Nephron (organoid): ENCODE measurements around the gene NCKAP5L.

ENCODE experiments used
- H3K27ac Mint-ChIP-seq, 3 experiments: 2 replicates each; pipeline ENCODE4 v1.8.0; 2020; ENCODE audit warnings: mixed read lengths in 3 of 3, mild to moderate bottlenecking in 2 of 3, moderate library complexity in 1 of 3
- H3K27me3 Mint-ChIP-seq: 2 replicates; pipeline ENCODE4 v1.8.0; 2021; ENCODE audit warnings: low read depth, mild to moderate bottlenecking, moderate library complexity, mixed read lengths
- H3K36me3 Mint-ChIP-seq: 2 replicates; pipeline ENCODE4 v1.8.0; 2020; ENCODE audit warnings: low read depth, mixed read lengths
- H3K4me1 Mint-ChIP-seq: 2 replicates; pipeline ENCODE4 v1.8.0; 2020; ENCODE audit warnings: mixed read lengths
- H3K4me3 Mint-ChIP-seq, 3 experiments: 2 replicates each; pipeline ENCODE4 v1.8.0; 2020; ENCODE audit warnings: mild to moderate bottlenecking in 3 of 3, mixed read lengths in 3 of 3, moderate library complexity in 2 of 3
- H3K9me3 Mint-ChIP-seq: 2 replicates; pipeline ENCODE4 v1.8.0; 2020; ENCODE audit warnings: mixed read lengths
- CTCF ChIP-seq, 3 experiments: fragments of 200-600 bp; sonication (generic); IDR thresholded peaks; one replicate each; pipeline ENCODE4 v1.5.0; 2021; ENCODE audit warnings: antibody characterized with exemption in 3 of 3; ENCODE audit not compliant: unreplicated experiment in 3 of 3

NCKAP5L gene

DNA sequence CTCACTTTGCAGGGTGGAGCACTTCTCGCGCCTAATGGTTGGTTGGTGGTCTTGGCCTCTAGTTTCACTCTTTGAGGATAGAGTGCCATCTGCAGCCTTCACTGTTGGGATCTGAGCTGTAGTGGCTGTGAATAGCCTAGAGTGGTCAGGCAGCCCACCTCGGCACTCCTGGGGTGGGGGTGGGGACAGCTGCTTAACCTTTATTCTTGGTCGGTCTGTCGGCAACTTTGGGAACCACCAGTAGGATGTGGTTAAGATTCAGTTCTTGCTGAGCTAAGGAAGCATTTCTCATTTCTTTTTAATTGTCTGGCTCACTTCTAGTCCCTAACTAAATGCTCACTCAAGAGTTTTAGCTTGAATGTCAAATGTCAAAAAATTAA is 65.8 kb downstream of the NCKAP5L start:
- TF ChIP-seq CTCF (IDR thresholded peaks at IDR 0.05; ENCODE audit: unreplicated experiment in 3 of 3): no peak
- Mint-ChIP-seq H3K4me3 (no peak overlapping the region), H3K9me3 (no peaks in the 10 kb centered on the region), H3K27me3 (no peaks in the 10 kb centered on the region), H3K27ac (no peak overlapping the region), H3K36me3 (peaks cover 59% of the 10 kb centered on the region), H3K4me1 (no peaks in the 10 kb centered on the region)

DNA sequence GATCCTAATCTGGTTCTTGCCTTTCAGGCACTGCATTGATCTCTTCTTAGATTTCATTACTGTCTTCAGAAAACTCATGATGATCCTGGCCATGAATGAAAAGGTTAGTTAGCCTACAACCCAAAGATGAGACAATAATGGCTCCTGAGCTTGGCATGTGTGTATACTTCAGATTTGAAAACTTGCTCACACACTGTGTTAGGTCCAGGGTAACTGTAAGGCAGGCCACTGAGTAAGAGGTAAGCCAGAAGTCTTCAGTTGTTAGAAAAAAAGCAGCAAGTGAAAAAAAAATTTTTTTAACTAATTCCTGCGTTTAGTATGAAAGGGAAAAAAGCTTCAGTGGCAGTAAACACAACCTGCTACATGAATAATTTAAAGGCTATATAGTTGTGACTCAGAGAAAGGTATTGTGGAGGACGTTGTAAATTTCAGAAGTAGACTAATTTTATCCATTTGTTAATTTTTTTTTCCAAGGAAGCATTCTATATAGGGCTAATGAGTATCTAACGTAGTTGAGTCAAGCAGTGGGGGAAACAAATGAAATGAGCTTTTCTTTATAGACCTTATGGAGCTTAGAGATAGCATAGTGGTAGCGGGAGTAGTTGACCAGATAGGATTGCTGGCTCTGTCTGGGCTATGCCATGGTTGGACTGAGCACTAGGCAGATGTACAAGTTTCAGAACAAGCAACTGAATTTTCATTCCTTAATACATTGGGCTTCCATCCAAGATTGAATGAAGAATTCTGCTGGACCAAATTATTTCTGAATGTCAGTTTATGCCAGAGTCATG is 66.3 kb downstream of the NCKAP5L start:
- TF ChIP-seq CTCF (IDR thresholded peaks at IDR 0.05; ENCODE audit: unreplicated experiment in 3 of 3): no peak
- H3K4me3 Mint-ChIP-seq: no peak overlapping the region
- H3K4me1 Mint-ChIP-seq: no peaks in the 10 kb centered on the region
- H3K36me3 Mint-ChIP-seq: peaks cover 65% of the 10 kb centered on the region
- no peaks in the 10 kb centered on the region for H3K27me3 Mint-ChIP-seq
- H3K9me3 Mint-ChIP-seq: no peaks in the 10 kb centered on the region
- H3K27ac Mint-ChIP-seq: no peak overlapping the region

- H3K27me3 Mint-ChIP-seq: no peaks in the 10 kb centered on the region
- H3K4me3 Mint-ChIP-seq: no peak overlapping the region
- peak overlapping the region in 1 of 3 experiments; percentile 2 for H3K27ac Mint-ChIP-seq
Measured at GRCh38 chr12:49750996-49751393, 77.2 kb downstream of the NCKAP5L start.

DNA sequence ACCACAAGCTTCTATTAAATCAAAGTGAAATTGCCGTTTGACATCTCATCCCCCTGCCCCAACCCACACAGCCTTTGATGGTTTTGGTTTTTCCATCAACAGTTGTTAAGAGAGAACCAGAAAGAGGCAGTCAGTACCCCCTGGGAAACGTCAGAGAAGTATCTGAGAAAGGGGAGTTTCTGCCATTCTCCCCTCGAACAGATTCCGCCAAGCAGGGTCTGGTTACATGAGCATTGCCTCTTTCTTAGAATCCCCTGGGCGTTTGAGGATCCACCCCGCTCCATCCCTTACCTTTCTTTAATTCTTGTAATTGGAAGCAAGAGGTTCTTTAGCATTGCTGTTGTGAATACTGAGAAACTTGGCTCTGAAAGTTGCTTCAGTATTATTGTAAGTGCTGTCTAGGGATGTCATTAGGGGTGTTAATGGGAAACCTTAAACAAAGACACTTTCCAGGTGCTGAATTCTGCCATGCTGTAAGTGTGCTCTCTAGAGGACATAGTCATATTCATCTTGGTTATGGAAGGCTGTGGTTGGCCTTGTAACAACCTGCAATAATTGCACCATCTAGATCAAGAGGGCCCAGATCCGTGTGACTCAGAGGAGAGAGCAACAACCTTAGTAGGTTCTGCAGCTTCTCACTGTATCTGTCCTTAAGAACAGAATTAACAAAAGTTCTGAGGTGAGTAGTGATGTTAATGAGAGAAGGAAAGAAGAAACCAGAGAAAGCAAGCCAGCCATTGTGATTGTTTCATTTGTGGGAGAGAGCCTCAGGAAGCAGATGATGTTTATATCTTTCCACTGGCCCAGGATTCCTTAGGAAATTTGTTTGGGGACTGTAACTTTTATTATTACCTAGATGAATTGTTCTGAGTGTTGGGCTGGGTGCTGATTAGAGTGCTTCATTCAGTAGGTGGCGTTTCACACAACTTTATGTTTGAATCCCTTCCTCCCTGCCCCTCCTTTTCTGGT is 77.9 kb downstream of the NCKAP5L start:
- no peak for TF ChIP-seq CTCF (IDR thresholded peaks at IDR 0.05; ENCODE audit: unreplicated experiment in 3 of 3)
- Mint-ChIP-seq H3K27ac (peak overlapping the region in 2 of 3 experiments; percentile 18 to 52), H3K9me3 (no peaks in the 10 kb centered on the region), H3K36me3 (peaks cover 38% of the 10 kb centered on the region), H3K27me3 (no peaks in the 10 kb centered on the region), H3K4me3 (no peak overlapping the region), H3K4me1 (peaks cover 24% of the 10 kb centered on the region)

More at GRCh38 chr12:49750996-49751393, 77.2 kb downstream of the NCKAP5L start:
- Mint-ChIP-seq H3K36me3 (peaks cover 44% of the 10 kb centered on the region), H3K4me1 (peaks cover 24% of the 10 kb centered on the region), H3K9me3 (no peaks in the 10 kb centered on the region)
- TF ChIP-seq CTCF (IDR thresholded peaks at IDR 0.05; ENCODE audit: unreplicated experiment in 3 of 3): no peak

GRCh38 chr12:49748800-49749199 is 79.4 kb downstream of the NCKAP5L start:
- Mint-ChIP-seq H3K4me1 (peaks cover 36% of the 10 kb centered on the region), H3K27me3 (no peaks in the 10 kb centered on the region), H3K4me3 (no peak overlapping the region), H3K9me3 (no peaks in the 10 kb centered on the region), H3K27ac (no peak overlapping the region), H3K36me3 (peaks cover 30% of the 10 kb centered on the region)
- no peak for TF ChIP-seq CTCF (IDR thresholded peaks at IDR 0.05; ENCODE audit: unreplicated experiment in 3 of 3)
